HG02840 (cell line): Measurements from ENCODE around the gene THRA.

Experiments used
- ATAC-seq: cut with Tn5 transposase; IDR thresholded peaks from one replicate; pipeline ENCODE4 v1.9.1; 2021; ENCODE audit warnings: mild to moderate bottlenecking, moderate library complexity, moderate number of reproducible peaks; ENCODE audit not compliant: unreplicated experiment, low FRiP score

THRA gene

DNA sequence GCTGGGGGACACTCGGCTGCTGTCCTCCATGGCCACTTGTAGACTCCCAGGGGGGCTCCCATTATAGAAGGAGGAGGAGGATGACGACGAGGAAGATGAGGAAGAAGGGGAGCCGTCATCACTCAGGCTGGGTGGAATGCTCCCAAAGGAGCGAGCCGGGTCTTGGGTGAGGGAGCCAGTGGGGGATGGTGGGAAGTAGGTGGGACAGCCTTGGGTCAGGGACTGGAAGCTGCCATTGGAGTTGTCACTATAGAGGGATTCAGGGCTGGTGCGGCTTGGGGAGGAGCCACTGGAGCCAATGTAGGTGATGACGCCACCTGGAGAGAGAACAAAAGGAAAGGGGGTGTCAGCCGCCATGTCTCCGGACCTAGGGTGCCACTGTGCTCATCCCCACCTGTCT, 34.3 kb downstream of the THRA start:
- no peak for ATAC-seq

DNA sequence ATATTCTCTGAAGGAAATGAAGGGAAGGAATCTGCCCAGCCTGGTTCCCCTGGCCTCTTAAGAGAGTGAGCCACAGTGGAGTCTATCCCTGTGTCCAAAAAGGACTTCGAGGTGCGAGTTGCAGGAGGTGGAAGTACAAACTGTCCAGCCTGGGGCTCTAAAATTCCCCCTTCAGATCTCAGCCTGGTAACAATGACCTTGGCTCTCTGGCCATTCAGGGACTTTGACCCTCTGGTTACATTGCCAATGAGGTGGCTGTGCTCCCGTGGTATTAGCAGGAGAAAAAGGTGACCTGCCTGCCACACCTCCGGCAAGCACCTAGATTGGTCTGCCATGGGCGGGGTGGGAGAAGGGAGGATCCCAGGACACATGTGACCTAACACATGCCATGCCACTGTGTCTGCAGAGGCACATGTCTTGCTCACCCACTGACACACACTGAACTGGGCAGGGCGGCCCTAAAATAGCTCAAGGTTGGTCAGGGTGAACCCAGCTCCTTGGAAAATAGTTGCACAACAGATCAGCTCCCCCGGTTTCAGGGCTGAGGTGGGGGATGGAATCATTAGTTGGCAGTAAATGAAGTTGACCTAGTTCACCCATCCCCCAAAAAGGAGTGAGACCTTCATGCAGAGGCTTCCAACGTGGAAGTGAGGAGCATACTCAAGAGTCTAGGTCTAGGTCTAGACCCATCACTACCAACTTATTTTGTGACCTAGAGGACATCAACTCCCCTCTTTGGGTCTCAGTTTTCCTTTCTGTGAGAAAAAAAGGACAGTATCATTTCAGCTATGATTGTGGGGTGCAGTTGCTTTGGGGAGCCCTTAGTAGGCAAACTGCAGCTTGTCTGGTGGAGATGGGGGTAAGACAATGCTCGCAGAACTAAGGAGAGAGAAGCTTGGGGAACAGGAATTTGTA, 35.4 kb downstream of the THRA start:
- no peak for ATAC-seq

DNA sequence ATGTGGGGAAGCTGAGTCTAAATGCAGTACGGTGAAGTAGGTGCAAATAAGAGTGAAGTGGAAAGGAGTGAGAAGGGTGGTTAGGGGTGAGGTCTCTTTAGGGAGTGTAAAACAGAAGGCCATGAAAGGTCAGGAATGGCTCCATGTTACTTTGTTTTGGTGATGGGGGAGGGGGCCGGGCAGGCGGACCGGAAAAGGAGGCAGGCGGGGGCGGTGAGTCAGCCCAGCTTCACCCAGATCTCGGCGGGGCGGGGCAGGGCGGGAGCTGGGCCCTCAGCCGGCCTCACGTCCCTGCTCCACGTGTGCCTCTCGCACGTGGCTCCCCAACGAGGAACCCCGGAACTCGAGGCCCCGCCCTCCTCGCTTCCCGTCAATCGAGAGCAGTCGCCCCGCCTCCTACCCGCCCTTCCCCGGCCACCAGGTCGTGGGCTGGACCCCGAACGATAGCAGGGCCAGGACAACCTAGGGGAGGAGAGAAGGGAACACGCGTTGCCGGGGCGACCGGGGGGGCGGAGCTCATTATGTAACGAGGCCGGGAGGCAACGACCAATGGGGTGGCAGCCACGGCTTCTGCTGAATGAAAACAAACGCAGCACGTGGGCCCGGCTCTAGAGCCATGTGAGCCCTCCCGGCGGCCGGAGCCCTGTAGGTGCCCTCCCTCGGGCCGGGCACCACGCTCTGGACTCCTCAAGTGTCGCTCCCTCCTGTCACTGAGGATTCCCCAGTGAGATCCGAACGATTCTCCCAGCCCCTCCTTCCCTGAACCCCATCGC, 36.3 kb downstream of the THRA start:
- ATAC-seq = peak; percentile 58

DNA sequence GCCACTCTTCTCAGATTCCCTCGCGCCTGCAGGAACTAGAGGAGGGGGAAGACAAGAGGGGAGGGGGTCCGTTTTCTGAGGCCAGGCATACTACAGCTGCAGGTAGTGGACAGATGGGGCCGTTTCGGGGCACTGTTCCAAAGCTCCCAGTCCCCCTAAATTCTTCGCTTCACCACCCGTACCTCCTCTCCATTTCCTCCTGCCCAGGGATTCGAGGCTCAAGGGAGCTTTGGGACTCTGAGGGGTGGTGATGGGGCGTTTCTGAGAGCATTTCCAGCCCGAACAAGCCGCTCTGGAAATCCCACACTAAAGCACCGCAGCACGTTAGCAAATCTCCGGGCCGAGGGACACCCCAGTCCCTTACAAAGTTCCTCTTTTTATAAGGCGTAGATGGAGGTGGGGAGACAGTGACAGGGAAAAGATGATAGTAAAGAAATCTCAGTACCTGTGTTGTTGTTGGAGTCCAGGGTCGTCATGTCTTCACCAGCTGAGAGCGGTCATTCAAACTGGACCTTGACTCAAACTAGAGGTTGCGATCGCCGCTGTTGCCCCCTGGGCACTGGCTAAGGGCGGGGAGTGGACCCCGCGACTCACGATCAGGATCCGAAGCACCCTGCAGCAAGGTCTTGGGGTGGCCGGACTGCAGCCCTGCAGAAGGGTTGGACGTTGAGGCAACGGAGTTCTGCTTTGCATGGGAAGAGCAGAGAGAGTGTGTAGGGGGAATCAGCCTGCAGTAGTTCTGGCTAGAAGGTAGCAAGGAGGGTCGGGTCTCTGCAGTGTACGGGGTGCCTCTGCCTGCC, 37.1 kb downstream of the THRA start:
- ATAC-seq = no peak

DNA sequence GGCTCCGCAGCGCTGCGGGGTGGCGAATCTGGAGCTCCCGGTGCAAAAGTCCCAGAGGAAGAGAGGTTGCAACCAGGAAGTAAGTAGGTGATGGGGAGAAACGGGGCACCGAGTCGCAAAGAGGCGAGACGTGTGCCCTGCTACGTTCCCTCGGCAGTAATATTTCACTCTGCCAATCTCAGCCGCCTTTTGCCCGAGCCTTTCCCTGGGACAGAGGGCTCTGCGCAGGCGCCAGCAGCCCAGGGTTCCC, 37.6 kb downstream of the THRA start, which contains the start of gene NR1D1:
Gene NR1D1 (minus strand): TSS at position 171 of the 250 bp plus-strand sequence. CDS start 495 bp downstream, outside the sequence.
- no peak for ATAC-seq

DNA sequence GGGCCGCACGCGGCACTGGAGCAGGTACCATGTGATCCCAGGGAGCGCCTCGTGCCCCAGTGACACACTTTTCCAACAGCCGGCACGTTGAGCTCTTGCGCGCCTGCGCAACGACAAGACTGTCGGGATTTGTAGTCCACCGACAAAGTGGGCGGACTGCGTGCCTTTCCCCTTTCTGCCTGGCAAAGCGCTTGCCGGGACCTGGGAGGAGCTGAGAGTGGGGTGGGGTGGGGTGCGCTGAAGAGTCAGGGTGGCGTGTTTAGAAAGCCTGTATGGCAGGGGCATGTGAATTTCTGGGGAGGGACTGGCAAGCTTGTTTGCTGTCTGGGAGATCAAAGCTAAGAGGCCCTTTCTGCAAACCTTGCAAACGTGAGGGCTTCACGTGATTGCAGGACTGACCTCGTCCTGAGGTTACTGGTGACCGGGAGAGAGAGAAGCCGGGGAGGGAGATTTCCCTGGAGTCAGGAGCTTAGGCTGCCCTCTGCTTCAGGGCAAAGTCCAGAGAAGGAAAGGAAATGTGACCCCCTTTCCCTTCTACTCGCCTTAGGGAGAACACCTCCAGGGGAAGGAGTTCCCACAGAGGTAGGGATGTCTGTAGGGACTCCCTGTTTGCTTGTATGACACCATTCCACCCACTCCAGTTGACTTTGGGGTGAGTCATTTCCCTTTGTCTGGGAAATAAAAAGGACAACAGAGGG, 38.1 kb downstream of the THRA start:
- no peak for ATAC-seq

DNA sequence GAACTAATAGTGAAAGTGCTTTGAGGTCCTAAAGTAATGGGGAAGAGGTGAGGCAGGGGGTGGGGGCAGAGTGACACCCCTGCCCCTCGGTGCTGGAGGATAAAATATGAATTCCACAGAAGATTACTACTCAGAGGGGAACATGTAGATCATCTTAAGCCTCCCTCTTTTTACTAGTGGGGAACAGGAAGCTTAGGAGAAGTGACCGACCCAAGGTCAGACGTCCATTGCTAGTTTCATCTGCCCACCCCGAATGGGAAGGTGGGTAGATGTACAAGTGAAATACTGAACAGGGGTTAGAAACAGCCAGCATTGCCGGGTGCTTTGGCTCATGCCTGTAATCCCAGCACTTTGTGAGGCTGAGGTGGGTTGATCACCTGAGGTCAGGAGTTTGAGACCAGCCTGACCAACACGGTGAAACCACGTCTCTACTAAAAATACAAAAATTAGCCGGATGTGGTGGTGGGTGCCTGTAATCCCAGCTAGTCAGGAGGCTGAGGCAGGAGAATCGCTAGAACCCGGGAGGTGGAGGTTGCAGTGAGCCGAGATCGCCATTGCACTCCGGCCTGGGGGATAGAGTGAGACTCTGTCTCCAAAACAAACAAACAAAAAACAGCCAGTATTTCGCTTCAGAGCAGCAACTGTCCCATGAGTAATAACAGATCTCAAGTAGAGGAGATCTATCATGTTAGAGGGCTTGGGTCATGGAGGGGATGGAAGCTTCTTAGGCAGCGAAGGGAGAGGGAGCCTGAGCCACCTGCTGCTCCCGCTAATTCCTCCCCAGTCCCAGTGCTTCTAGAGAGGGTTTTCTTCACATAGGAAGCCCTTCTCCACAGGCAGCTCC, 38.8 kb downstream of the THRA start:
- no peak for ATAC-seq

DNA sequence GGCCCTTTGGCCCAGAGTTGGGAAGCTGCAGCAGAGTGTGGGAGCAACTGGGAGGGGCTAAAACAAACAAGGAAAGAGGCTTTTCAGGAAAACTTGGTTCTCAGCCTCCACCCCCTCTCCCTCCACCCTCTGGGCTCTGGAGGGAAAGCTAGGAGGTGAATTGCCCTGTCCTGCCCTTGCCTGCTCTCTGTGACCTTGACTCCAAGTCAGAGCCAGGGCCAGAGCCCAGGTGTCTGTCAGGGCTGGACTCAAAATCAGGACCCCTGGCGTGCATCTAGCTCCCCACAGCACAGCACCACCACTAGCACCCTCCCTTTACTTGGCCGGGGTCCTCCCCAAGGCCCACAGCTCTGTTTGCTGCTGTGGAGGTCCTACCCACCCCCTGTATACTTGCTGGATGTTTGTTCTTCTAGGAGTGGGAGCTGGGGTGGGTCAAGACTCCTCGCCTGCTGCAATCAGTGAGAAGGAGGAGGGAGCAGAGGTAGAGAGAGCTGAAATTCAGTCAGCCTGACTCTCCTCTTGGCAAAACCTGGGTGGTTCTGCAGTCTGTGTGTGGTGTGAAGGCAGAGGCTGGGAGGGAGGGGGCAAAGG, 40.4 kb downstream of the THRA start:
- no peak for ATAC-seq

DNA sequence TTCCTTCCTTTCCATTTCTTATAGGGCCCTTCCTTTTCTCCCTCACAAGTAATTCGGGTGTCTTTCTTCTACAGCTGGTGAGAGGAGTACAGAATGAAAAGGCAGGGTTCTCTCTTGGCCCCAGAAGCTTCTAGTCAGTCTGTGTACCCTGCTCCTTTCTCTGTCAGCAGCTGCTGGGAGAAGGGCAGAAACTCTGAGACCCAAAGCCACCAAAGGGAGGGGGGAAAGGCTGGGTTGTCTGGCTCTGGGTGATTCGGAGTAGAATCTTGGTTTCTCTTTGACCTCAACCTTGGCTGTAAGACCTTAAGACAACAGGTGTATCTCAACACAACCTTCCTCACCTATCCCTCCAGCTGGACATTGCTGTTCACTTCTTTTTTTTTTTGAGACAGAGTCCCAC, 40.9 kb downstream of the THRA start:
- no peak for ATAC-seq

DNA sequence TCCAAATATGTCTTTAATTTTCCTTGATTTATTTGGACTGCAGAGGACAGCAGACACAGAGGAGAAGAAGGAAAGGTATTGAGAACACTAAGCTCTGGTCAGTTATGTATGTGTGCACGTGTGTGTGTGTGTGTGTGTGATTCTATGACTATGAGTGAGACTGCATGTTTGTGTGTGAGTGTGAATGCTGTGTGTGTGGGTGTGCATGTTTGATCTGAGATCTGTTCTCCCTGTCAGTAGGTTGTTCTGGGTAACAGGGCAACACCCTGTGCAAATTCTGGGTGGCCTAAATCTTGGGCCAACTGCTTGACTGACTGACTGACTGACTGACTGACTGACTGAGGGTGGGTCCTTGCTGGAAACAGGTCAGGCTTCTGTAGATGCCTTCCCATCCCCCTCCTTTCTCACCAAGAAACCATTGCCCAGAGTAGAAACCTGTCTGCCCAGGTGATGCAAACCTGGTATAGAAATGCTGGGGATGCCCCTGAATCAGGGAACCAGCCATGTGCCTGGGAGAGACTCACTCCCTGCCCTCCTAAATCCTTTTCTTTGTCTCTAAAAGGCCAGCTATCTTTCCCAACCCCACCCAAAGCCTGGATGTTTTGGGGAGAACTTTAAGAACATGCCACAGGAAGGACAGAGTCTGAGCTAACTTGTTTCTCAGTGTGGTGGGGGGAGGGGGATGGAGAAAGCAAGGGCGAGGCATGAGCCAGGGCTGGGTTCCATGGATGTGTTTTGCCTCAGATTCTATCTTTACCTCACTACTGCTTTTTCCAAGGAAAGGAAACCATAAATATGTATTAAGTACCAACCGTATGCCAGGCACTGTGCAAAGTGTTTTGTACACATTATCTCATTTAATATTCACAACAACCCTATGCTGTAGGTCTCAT, 42.1 kb downstream of the THRA start:
- no peak for ATAC-seq

DNA sequence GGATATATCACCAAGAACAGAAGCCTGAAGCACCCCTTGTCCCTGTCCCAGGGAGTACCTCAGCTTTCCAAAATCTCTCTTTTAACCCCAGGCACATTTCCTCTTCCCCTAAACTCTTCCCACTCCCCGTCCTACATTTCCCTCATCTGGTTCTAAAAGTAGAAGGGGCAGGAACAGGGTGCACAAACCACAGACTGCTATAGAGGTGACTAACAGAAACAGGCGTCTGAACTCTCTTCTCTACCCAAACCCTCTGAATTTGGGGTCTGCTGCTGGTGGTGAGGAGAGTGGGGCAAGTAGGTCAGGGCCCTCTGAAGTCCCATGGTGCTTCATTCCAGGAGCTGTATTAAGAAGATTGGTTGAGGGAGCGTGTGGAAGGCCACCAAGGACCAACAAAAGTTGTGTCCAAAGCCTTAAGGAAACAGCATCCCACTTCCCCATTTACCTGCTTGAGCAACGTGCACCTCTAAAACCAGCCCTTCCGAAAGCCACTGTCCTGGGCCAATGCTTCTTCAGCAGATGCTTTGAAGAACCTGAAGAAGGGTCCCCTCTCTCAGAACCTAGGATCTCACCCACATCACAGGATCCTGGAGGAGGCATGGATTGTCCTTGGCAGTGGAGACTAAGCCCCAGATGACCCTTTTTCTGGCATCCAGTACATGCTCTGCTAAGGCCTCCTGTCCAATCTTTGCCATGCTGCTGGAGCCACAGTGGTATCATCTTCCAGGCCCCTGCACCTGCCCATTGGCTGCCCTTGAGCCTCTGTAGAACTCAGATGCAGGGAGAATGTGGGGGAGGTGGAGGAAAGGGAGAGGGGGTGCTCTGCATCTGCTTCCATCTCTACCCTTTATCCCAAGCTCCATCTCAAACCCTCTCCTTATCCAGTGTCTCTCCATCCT, 43.3 kb downstream of the THRA start:
- ATAC-seq = no peak

DNA sequence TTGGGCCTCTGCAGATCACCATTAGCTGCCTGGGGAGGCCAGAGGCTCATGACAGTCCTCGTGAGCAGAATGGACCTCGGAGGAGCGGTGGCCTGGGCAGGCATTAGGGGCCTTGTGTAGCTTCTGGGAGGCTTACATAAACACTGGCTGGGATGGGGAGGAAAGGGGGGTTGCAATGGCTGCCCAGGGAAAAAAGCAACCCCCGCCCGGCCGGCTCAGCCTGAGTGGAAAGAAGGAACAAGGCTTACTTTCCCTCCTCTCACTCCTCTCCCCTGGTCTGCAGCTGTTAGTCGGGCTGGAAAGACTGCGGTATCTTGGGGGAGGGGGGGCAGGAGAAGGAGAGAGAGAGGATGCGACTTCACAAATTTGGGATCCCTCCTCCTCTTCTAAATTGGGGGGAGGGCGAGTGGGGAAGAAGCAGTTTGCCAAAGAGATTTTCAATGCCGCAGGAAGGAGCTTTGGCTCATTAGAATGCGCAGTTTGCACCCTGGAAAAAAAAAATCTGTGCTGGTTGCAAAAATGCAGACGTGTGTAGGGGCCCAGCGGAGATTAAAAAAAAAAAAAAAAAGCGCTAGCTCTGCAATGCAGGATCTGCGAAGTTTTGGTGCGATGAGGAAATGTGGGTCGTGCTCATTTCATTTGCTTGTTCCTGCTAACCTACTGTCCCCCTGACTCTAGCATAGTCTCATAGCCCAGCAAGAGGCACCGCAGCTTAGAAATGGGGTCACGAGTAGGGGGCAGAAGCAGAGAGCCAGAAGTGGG, 44.2 kb downstream of the THRA start:
- ATAC-seq = no peak

DNA sequence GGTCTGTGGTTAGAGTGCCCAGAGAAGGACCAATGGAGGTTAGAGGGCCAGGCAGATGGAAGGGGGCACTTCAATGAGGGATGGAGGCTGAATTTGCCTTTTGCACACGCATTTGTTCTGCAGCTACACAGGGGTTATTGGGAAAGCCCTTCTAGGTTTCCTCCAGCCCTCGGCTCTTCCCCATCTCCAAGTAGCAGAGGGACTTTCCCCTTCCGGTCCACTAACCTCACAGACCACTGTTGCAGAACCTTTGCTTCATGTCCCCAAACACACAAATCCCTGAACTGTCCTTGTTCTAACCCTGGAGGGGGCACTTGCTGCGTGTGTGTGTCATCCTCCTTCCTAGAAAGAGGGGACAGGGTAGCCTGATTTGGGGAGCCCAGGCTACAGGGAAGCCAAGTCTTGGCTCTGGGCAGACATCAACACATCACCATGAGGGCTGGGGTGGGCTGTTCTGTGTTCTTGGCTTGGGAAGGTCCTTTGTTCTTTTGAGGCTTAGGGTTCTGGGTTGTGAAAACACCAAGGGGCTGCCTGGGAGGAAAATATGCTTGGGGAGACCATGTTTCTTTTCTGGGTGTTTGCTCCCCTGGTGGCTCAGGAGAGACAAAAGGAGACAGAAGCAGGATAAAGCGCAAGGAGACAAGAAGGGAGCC, 44.9 kb downstream of the THRA start:
- no peak for ATAC-seq

DNA sequence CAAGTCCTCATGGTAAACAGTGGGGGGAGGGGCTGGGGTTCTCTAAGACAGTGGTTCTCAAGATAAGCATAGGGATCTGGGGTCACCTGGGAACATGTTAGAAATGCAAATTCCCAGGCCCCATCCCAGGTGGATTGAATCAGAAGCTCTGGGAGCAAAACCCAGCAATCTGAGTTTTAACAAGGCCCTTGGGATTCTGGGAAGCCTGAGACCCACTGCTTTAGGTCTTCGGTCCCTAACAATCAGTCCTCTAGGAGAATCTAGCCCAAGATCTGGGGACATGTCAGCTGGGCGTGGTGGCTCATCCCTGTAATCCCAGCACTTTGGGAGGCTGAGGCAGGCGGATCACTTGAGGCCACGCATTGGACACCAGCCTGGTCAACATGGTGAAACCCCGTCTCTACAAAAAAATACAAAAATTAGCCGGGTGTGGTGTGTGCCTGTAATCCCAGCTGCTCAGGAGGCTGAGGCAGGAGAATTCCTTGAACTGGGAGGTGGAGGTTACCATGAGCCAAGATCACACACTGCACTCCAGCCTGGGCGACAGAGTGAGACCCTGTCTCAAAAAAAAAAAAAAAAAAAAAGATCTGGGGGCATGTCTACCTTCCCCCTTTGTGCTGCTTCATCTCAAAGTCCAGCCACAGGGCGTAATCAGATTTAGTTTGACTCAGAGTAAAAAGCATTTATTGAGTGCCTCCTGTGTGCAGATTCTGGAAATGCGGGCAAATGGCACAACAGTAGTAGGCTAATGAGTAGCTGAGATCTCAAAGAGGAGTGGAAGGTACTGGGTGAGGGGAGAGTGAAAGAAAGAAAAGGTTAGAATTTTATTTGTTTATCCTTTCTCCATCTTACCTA, 46.4 kb downstream of the THRA start:
- no peak for ATAC-seq
